ENCODE measurements around the gene ANKRD23.

- TF ChIP-seq POLR2A (IDR thresholded peaks at IDR 0.05; ENCODE audit: extremely low read depth, insufficient read length) (no peak), MYC (IDR thresholded peaks at IDR 0.05; ENCODE audit: low read depth, low read length) (no peak)
Measured at GRCh38 chr2:96888072-96889011, 44.5 kb upstream of the ANKRD23 start.
